Measurements from ENCODE around the gene ZDHHC1. TPM values are rescaled to one million over a fixed set of nuclear protein-coding genes. Genes with fewer than 3 reads are reported as not detected.

The ZDHHC1 gene
- total RNA-seq, 1 donor from 2014 or later, result 0.88 TPM

DNA sequence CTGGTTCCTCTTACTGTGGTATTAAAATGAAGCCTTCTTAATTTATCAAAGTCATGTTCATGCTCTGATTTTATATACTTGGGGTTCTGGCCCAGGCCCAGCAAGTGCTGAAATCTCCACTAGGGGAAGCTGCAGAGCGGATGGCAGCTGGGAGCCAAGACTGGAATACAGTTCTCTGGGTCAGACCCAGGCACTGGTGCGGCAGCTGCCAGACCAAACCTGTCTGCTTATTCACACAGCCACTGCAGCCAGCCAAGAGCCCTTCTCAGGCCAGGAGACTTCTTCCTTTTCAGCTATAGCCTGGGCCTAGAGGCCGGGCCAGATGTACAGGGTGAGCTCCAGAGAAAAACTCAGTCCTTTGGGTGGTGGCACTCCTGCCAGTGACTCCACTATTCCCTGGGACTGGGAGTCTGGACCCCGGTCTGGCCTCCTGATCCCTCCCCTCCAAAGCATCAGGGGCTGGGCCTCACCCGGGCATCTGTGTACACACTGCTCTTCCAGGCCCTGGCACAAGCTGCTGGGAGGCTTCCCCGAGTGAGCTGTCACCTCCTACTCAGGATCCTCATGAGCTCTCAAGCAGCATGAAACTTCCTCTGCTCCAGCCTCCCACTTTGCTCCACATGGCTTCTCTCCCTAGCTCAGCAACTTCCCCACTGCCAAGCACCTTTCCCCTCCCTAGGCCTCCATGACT, 40.3 kb upstream of the ZDHHC1 start:
- H3K4me3 Mint-ChIP-seq, result no peak overlapping the region
- peaks cover 4% of the 10 kb centered on the region for H3K36me3 Mint-ChIP-seq (ENCODE audit: low read depth)
- H3K27me3 Mint-ChIP-seq (ENCODE audit: insufficient read depth), result no peaks in the 10 kb centered on the region
- H3K27ac Mint-ChIP-seq, result no peak overlapping the region
- DNase-seq (ENCODE audit: low spot score), result no peak
- intact Hi-C loops (cut with micrococcal nuclease), result no loop called here
- H3K4me1 Mint-ChIP-seq (ENCODE audit: low read depth), result no peaks in the 10 kb centered on the region
- no peaks in the 10 kb centered on the region for H3K9me3 Mint-ChIP-seq

GRCh38 chr16:67454852-67455251, 38.6 kb upstream of the ZDHHC1 start:
- no peaks in the 10 kb centered on the region for H3K9me3 Mint-ChIP-seq
- intact Hi-C loops (cut with micrococcal nuclease), result no loop called here
- H3K4me3 Mint-ChIP-seq, result no peak overlapping the region
- H3K36me3 Mint-ChIP-seq (ENCODE audit: low read depth), result peaks cover 4% of the 10 kb centered on the region
- H3K27me3 Mint-ChIP-seq (ENCODE audit: insufficient read depth), result no peaks in the 10 kb centered on the region
- no peak for DNase-seq (ENCODE audit: low spot score)
- no peak overlapping the region for H3K27ac Mint-ChIP-seq
- H3K4me1 Mint-ChIP-seq (ENCODE audit: low read depth), result no peaks in the 10 kb centered on the region

DNA sequence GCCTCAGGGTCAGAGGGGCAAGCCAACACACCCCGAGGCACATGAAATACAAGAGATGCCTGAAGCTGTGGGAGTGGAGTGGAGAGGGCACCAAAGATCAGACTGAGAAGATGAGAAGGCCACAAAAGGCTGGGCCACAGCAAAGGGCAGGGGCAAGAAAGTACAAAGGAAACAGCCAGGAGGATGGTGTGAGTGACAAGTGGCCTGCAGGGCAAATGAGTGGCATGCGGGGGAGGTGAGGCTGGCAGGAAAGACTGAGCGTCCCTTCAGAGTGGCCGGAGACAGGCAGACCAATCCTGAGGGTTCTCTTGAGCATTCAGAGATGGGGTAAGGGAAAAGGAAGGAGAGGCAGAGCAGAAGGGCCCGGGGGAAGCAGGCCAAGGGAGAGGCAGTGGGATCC, 37.8 kb upstream of the ZDHHC1 start:
- DNase-seq (ENCODE audit: low spot score), result no peak
- Mint-ChIP-seq H3K9me3 (no peaks in the 10 kb centered on the region), H3K27ac (no peak overlapping the region), H3K36me3 (ENCODE audit: low read depth) (peaks cover 4% of the 10 kb centered on the region), H3K27me3 (ENCODE audit: insufficient read depth) (no peaks in the 10 kb centered on the region), H3K4me1 (ENCODE audit: low read depth) (no peaks in the 10 kb centered on the region), H3K4me3 (no peak overlapping the region)
- intact Hi-C loops (cut with micrococcal nuclease), result no loop called here

DNA sequence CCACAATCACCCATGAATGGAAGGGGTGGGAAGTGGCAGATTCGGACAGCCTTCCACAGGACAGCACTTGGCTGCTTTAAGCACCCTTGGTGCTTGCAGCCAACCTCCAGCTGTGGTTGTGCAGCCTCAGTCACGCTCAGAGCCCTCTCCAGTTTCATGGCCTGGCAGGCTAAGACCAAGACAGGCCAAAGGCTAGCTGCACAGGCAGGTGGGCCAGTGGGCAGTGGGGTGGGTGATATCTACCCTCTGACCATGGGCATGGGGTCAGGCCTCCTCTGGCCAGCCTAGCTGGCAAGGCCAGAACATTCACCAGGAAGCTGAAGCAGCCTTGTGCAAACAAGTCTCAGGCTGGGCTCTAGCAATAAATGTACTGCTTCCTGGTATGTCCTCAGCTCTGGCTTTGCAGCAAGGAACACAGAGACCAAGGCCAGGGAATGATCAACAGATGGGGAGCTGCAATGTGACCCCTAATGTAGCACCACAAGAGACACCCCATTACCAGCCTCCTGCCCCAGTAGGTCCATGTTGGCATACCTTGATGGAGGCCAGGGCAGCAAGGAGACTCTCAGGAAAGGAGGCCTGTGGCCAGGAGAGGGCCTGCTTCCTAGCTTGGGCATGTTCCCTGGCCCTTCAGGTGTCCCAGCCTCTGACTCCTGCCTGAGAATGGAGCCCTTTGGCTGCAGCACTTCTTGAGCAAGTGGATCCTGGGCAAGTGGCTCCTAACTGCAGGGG, 35.6 kb upstream of the ZDHHC1 start:
- intact Hi-C loops (cut with micrococcal nuclease), result no loop called here
- Mint-ChIP-seq H3K27me3 (ENCODE audit: insufficient read depth) (no peaks in the 10 kb centered on the region), H3K4me1 (ENCODE audit: low read depth) (peaks cover 7% of the 10 kb centered on the region), H3K9me3 (no peaks in the 10 kb centered on the region), H3K36me3 (ENCODE audit: low read depth) (peaks cover 4% of the 10 kb centered on the region), H3K27ac (no peak overlapping the region), H3K4me3 (no peak overlapping the region)
- DNase-seq (ENCODE audit: low spot score), result no peak

DNA sequence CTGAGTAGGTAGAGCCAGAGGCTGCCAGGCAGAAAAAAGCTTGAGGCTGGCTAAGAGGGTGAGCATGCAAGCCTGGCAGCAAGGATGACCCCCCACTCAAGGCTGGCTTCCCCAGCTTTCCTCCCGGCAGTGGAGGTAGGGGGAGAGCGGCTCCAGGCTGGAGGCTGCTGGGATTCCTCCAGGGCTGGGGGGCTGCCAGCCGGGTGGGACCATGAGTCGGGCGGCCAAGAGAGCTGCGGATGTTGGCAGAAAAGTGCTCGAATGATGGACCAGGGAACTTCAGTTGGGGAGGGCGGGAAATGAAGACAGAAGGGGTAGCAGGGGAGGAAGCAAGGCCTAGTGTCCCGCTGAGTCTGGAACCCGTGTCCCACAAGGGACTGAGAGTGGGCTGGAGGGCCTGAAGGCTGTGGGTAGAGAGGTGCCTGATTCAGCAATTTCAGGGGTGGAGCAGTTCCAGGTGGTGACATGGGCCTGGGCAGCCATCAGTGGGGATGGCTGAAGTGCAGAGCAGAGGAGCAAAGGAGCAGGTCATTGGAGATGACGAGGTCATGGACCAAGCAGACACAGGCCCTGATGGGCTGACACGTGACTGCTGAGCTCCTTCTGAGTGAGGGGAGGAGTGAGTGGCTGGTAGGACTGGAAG, 34.9 kb upstream of the ZDHHC1 start:
- no peaks in the 10 kb centered on the region for H3K27me3 Mint-ChIP-seq (ENCODE audit: insufficient read depth)
- H3K4me1 Mint-ChIP-seq (ENCODE audit: low read depth), result peaks cover 7% of the 10 kb centered on the region
- H3K27ac Mint-ChIP-seq, result no peak overlapping the region

DNA sequence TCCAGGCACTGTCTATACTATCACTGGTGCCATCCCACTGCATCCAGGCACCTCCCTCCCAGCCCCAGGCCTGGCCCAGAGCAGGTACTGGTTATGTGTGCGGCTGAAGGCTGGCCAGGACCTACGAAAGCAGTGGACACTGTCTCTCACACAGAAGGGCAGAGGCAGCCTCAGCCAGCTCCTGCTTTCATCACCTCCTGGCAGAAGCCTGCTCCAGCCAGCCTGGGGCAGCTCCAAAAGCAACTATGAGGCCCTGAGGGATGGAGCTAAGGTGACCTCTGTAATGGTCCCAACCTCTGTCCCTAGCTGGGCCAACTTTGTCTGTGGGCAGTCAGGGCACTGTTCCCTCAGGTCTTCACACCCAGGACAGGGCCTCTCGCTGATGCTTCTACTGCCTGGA, 33.5 kb upstream of the ZDHHC1 start:
- Mint-ChIP-seq H3K4me1 (ENCODE audit: low read depth) (peaks cover 7% of the 10 kb centered on the region), H3K4me3 (no peak overlapping the region), H3K36me3 (ENCODE audit: low read depth) (peaks cover 4% of the 10 kb centered on the region), H3K9me3 (no peaks in the 10 kb centered on the region), H3K27ac (no peak overlapping the region), H3K27me3 (ENCODE audit: insufficient read depth) (no peaks in the 10 kb centered on the region)
- intact Hi-C loops (cut with micrococcal nuclease), result no loop called here
- no peak for DNase-seq (ENCODE audit: low spot score)

More for the DNA sequence above, 34.9 kb upstream of the ZDHHC1 start:
- Mint-ChIP-seq H3K36me3 (ENCODE audit: low read depth) (peaks cover 4% of the 10 kb centered on the region), H3K4me3 (no peak overlapping the region), H3K9me3 (no peaks in the 10 kb centered on the region)
- intact Hi-C loops (cut with micrococcal nuclease), result no loop called here
- DNase-seq (ENCODE audit: low spot score), result no peak

DNA sequence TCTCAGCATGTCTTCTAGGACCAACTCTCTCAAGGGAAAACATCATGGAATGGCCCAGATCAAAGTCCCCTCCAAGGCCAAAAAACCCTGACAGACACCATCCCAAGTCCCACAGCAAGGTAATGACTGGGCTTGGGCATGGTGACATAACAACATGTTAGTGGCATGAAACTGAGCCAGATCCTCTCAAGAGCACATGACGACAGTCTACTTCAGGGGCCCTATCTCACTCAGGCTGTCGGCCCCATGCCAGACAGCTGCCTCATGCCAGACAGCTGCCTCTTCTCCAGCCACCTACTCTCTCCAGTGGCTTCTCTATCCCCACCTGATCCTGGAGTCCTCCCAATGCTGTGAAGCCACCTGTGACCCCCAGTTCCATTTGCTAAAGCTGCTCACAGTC, 33.1 kb upstream of the ZDHHC1 start:
- Mint-ChIP-seq H3K27ac (no peak overlapping the region), H3K9me3 (no peaks in the 10 kb centered on the region), H3K4me1 (ENCODE audit: low read depth) (peaks cover 7% of the 10 kb centered on the region), H3K27me3 (ENCODE audit: insufficient read depth) (no peaks in the 10 kb centered on the region), H3K4me3 (no peak overlapping the region), H3K36me3 (ENCODE audit: low read depth) (peaks cover 4% of the 10 kb centered on the region)
- no peak for DNase-seq (ENCODE audit: low spot score)
- intact Hi-C loops (cut with micrococcal nuclease), result no loop called here

- DNase-seq (ENCODE audit: low spot score), result no peak
- Mint-ChIP-seq H3K27me3 (ENCODE audit: insufficient read depth) (no peaks in the 10 kb centered on the region), H3K27ac (no peak overlapping the region), H3K4me3 (no peak overlapping the region), H3K4me1 (ENCODE audit: low read depth) (peaks cover 7% of the 10 kb centered on the region), H3K9me3 (no peaks in the 10 kb centered on the region), H3K36me3 (ENCODE audit: low read depth) (peaks cover 4% of the 10 kb centered on the region)
- intact Hi-C loops (cut with micrococcal nuclease), result no loop called here
These were observed 32.3 kb upstream of the ZDHHC1 start for GRCh38 chr16:67448580-67448979.

- Mint-ChIP-seq H3K27ac (no peak overlapping the region), H3K4me3 (no peak overlapping the region), H3K4me1 (ENCODE audit: low read depth) (peaks cover 7% of the 10 kb centered on the region), H3K9me3 (no peaks in the 10 kb centered on the region), H3K27me3 (ENCODE audit: insufficient read depth) (no peaks in the 10 kb centered on the region), H3K36me3 (ENCODE audit: low read depth) (no peaks in the 10 kb centered on the region)
- peak; percentile 62 for DNase-seq (ENCODE audit: low spot score)
- intact Hi-C loops (cut with micrococcal nuclease), result loop anchor here (1.0 kb wide), 2 partner anchors 19 to 187 kb away; no protein-coding TSS in a partner anchor
These were observed 31.3 kb upstream of the ZDHHC1 start for GRCh38 chr16:67447508-67448076.

DNA sequence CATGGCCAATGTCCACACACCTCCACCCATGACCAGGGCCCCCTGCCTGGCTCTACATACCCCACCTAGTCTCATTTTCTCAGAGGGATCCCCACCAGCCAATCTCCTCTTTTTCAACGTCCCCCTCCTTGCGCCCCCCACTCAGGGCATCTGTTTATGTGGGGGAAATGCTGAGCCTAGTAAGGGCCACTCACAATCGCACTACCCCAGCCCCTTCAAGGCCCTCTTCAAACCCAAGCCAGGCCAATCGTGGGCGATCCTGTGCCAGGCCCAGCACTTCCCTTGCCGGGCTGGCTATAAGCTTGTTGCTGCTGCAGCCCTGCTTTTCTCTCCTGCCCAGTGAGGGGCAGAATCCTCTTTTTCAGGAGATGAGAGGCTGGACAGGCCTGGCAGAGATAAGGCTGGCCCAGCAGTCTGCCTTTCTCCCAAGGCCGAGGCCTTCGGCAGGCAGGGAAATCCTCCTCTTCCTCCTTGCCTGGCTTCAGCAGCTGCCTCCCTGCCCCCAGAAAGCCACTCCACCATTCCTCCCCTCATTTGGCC, 30.8 kb upstream of the ZDHHC1 start:
- no peaks in the 10 kb centered on the region for H3K9me3 Mint-ChIP-seq
- no peak overlapping the region for H3K27ac Mint-ChIP-seq
- H3K36me3 Mint-ChIP-seq (ENCODE audit: low read depth), result no peaks in the 10 kb centered on the region
- H3K27me3 Mint-ChIP-seq (ENCODE audit: insufficient read depth), result no peaks in the 10 kb centered on the region
- H3K4me3 Mint-ChIP-seq, result no peak overlapping the region
- H3K4me1 Mint-ChIP-seq (ENCODE audit: low read depth), result peaks cover 7% of the 10 kb centered on the region
- intact Hi-C loops (cut with micrococcal nuclease), result loop anchor here (1.0 kb wide), 2 partner anchors 19 to 187 kb away; no protein-coding TSS in a partner anchor
- DNase-seq (ENCODE audit: low spot score), result no peak

GRCh38 chr16:67445913-67446907, 29.9 kb upstream of the ZDHHC1 start:
- Mint-ChIP-seq H3K9me3 (no peaks in the 10 kb centered on the region), H3K27ac (no peak overlapping the region), H3K4me1 (ENCODE audit: low read depth) (peaks cover 7% of the 10 kb centered on the region), H3K36me3 (ENCODE audit: low read depth) (no peaks in the 10 kb centered on the region), H3K27me3 (ENCODE audit: insufficient read depth) (no peaks in the 10 kb centered on the region), H3K4me3 (no peak overlapping the region)
- intact Hi-C loops (cut with micrococcal nuclease), result no loop called here
- no peak for DNase-seq (ENCODE audit: low spot score)

DNA sequence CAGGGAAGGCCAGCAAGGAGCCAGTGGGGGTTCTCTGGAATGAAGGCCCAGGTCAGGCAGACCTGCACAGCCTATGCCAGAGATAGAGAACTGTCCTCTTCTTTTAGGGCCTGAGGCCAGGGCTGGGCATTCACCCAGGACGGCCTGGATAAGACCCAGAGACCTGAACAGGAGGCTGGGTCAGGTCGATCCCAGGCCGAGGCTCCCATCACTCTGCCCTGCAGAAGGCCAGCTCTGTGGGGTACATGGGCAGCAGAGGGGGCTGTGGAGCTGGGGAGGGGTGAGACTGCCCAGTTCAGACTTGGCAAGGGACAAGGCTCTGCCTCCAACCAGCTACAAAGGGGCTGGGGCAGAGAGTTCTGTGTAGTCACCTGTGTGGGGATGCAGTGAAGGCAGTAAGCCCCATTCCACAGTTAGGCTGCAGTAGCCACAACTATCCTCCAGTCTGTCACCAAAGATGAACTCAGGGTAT, 29.2 kb upstream of the ZDHHC1 start:
- Mint-ChIP-seq H3K27ac (no peak overlapping the region), H3K4me1 (ENCODE audit: low read depth) (peaks cover 7% of the 10 kb centered on the region), H3K9me3 (no peaks in the 10 kb centered on the region), H3K27me3 (ENCODE audit: insufficient read depth) (no peaks in the 10 kb centered on the region), H3K4me3 (no peak overlapping the region), H3K36me3 (ENCODE audit: low read depth) (no peaks in the 10 kb centered on the region)
- DNase-seq (ENCODE audit: low spot score), result no peak
- intact Hi-C loops (cut with micrococcal nuclease), result no loop called here
